Endothelial cell of hepatic sinusoid (primary cell): ENCODE data around the gene AOC1.
"Not testable (repeated sequence)": the region's sequence is repeated elsewhere in the genome, so short reads cannot be mapped to it uniquely, and the experiment has no call there.

ENCODE experiments used
- in situ Hi-C: cut with HindIII; loops from 2 replicates; pipeline ENCODE4 v1.10.0; 2017; ENCODE audit warnings: low sequenced_read_pairs

AOC1 gene

DNA sequence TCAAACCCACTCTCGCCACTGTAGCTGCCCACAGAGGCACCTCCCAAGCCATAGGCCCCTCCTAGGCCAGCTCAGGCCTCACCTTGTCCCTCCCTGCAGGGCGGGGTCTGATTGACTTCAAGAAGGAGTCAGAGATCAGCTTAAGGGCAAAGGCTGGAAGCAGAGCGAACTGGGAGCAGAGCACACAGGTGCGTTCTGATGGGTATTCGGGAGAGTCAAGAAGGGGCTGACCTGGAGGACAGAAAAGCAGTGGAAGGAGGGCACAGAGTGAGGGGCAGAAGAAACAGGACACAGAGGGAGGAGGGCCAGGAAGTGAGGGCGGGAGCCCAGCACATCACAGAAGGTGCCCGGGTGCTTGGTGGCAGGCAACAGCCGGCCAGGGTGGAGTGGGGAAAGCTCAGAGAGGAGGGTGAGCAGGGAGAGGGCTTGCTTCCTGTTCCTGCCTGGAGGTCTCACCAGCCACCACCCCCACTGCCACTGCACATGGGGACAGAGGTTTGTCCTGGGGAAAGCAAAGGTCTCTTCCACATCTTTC lies at the start of gene AOC1:
TSS of gene AOC1 (plus strand) at position 147 of the 535 bp plus-strand sequence. CDS start 3,954 bp downstream, outside the sequence.
- in situ Hi-C loops, result no loop called here

GRCh38 chr7:150803161-150803860 lies 49.0 kb upstream of the AOC1 start:
- in situ Hi-C loops, result loop anchor here (5.0 kb wide), 1 partner anchor 34 kb away; no protein-coding TSS in a partner anchor

DNA sequence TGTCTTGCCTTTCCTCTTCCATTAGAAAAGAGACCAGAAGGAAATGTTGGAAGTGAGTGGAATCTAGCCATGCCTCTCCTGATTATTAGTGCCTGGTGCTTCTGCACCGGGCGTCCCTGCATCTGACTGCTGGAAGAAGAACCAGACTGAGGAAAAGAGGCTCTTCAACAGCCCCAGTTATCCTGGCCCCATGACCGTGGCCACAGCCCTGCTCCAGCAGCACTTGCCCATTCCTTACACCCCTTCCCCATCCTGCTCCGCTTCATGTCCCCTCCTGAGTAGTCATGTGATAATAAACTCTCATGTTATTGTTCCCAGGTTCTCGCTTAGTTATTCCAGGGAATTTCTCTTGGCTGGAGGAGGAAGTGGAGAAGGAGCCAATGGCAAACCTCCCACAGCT lies 47.5 kb upstream of the AOC1 start:
- in situ Hi-C loops, result loop anchor here (5.0 kb wide), 1 partner anchor 32 kb away; no protein-coding TSS in a partner anchor

GRCh38 chr7:150805864-150806263 lies 46.5 kb upstream of the AOC1 start:
- in situ Hi-C loops, result no loop called here

GRCh38 chr7:150806454-150806853 lies 45.9 kb upstream of the AOC1 start:
- in situ Hi-C loops, result no loop called here

GRCh38 chr7:150806863-150807262 lies 45.5 kb upstream of the AOC1 start:
- in situ Hi-C loops, result no loop called here

- in situ Hi-C loops, result not testable (repeated sequence)
Measured at GRCh38 chr7:150807616-150808438, 44.5 kb upstream of the AOC1 start.

GRCh38 chr7:150814328-150815001 lies 37.9 kb upstream of the AOC1 start:
- in situ Hi-C loops, result no loop called here

DNA sequence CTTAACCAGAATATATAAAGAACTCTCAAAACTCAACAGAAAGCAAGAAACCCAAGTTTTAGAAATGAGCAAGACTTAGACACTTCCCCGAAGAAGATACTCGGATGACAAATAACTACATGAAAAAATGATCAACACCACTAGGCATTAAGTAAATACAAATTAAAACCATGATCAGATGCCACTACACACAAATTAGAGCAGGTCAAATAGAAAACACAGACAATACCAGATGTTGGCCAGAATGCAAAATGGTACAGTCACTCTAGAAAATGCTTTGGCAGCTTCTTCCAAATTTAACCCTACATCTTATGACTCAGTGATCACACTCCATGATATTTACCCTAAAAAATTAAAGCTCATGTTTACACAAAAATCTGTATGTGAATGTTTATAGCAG lies 33.3 kb upstream of the AOC1 start:
- in situ Hi-C loops, result no loop called here

DNA sequence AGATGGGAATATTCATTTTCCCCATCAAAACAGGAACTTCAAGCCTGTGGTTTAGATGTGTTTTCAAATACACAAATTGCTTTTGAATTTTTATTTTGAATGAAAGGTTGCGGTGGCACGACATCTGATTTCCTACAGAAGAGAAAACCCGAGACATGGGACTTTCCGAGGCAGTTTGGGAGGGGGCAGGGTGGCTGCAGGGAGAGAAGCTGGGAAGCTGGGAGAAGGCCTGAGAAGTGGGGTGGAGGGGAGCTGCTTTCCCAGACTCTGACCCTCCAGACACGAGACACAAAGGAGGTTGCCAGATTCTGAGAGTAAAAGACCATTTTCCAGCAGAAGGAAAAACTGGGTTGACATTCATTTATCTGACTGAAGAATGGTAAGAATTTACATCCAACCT lies 32.2 kb upstream of the AOC1 start:
- in situ Hi-C loops, result no loop called here

GRCh38 chr7:150820578-150821198 lies 31.6 kb upstream of the AOC1 start:
- in situ Hi-C loops, result no loop called here

- in situ Hi-C loops, result no loop called here
Measured at GRCh38 chr7:150823043-150823442, 29.3 kb upstream of the AOC1 start.

GRCh38 chr7:150823484-150824126 lies 28.7 kb upstream of the AOC1 start:
- in situ Hi-C loops, result no loop called here

- in situ Hi-C loops, result no loop called here
Measured at GRCh38 chr7:150824379-150825177, 27.7 kb upstream of the AOC1 start.

DNA sequence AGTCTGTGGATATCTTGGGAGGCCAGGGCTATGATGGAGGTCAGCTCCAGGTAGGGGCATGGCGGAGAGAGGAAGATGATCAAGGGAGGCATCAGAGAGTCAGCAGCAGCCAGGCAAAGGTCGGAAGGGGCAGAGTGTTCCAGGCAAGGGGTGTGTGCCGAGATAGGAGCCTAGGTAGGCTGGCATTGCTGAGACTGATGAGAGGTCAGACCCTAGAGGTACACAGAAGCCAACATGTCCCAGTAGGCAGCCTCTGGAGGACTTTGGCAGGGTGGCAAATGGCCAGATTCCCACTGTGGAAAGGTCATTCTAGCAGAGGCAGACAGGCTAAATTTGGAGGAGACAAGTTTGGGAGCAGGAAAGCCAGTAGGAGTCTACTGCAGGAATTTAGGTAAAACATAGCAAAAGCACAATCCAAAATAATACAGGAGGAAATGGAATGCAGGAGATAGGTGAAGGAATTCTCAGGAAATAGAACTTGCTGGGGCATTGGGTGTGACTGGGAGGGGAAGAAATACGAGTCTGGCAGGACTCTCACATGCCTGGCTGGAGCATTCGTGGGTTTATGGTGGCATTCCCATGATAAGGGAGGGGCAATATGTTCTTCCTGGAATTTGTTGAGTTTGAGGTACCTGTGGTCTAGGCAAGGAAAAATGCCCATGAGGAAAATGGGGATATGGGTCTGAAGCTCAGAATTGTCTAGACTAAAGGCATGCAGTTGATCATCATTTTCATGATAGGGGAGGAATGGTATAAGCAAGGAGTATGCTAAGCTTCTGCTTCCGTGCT lies 26.1 kb upstream of the AOC1 start:
- in situ Hi-C loops, result no loop called here

- in situ Hi-C loops, result no loop called here
Measured at GRCh38 chr7:150828384-150828783, 23.9 kb upstream of the AOC1 start.

DNA sequence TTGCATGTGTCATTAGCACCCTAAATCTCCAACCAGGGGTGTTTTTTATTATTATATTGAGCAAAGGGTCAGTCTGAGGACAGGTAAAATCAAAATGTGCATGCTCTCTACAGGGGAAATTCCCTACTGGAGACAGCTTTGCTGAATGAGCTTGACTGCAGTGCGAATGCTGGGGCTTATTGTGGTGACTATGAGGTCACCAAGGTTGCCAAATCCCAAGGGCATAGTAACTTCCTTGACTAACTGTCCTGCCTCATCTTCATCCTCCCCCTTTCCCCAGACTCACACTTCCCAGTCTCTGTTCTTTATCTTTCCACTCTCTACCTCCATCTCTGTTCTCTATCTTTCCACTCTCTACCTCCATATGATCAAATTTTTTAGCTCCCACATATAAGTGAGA lies 22.9 kb upstream of the AOC1 start:
- in situ Hi-C loops, result no loop called here

- in situ Hi-C loops, result no loop called here
Measured at GRCh38 chr7:150830937-150831336, 21.4 kb upstream of the AOC1 start.

DNA sequence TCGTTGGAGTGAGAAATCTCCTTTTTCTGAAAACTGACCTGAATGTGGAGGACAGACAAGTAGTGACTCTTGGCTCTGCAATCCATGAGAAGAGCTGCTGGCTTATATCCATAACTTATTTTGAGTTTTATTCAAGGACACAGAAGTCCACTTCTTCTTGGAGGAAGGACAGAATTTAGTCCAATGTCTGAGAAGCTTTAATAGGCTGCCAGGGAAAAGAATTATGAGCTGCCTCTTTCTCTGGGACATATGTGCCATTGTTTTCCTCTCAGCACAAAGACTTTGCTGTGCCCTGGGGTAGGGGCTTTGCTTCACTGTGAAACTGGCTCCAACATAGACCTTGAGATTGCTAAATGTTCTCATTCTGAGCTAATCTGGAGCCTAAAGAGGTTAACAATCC lies 20.5 kb upstream of the AOC1 start:
- in situ Hi-C loops, result no loop called here
